GM12875 (cell line): ENCODE measurements around the gene CPB2.

Experiments used
- H3K4me3 ChIP-seq: one replicate; pipeline ENCODE4 v1.5.1; 2011; ENCODE audit warnings: low read depth, low read length, control low read depth
- TF ChIP-seq, protein P1 (sequence below): IDR thresholded peaks from 2 replicates; pipeline ENCODE4 v1.5.1; 2011; ENCODE audit warnings: low read depth, mild to moderate bottlenecking, control low read depth, inconsistent platforms, low read length, moderate library complexity, borderline replicate concordance; ENCODE audit not compliant: insufficient read depth

CPB2 gene, protein sequence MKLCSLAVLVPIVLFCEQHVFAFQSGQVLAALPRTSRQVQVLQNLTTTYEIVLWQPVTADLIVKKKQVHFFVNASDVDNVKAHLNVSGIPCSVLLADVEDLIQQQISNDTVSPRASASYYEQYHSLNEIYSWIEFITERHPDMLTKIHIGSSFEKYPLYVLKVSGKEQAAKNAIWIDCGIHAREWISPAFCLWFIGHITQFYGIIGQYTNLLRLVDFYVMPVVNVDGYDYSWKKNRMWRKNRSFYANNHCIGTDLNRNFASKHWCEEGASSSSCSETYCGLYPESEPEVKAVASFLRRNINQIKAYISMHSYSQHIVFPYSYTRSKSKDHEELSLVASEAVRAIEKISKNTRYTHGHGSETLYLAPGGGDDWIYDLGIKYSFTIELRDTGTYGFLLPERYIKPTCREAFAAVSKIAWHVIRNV

DNA sequence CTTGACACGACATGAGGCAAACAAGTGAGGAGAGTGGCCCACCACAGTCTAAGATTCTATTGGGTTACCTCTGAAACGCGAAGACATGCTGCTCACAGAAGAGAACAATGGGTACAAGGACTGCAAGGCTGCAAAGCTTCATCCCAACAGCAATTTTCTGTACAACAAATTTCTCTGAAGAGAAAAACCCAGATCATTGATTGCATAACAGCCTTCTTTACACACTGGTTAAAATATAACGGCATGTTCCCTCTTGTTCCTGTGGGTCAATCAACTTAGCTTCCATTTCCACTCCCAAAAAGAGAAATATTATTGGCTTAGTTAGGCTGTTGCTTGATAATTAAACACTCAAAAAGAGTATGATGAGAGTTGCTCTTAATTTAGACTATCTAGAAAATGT is at the start of gene CPB2:
TSS of gene CPB2 (minus strand) at position 166 of the 400 bp plus-strand sequence. CDS start at position 142, 24 bp downstream.
- H3K4me3 ChIP-seq, result no peak within 1 kb of the TSS
- TF ChIP-seq, protein P1, sequence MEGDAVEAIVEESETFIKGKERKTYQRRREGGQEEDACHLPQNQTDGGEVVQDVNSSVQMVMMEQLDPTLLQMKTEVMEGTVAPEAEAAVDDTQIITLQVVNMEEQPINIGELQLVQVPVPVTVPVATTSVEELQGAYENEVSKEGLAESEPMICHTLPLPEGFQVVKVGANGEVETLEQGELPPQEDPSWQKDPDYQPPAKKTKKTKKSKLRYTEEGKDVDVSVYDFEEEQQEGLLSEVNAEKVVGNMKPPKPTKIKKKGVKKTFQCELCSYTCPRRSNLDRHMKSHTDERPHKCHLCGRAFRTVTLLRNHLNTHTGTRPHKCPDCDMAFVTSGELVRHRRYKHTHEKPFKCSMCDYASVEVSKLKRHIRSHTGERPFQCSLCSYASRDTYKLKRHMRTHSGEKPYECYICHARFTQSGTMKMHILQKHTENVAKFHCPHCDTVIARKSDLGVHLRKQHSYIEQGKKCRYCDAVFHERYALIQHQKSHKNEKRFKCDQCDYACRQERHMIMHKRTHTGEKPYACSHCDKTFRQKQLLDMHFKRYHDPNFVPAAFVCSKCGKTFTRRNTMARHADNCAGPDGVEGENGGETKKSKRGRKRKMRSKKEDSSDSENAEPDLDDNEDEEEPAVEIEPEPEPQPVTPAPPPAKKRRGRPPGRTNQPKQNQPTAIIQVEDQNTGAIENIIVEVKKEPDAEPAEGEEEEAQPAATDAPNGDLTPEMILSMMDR, result no peak

DNA sequence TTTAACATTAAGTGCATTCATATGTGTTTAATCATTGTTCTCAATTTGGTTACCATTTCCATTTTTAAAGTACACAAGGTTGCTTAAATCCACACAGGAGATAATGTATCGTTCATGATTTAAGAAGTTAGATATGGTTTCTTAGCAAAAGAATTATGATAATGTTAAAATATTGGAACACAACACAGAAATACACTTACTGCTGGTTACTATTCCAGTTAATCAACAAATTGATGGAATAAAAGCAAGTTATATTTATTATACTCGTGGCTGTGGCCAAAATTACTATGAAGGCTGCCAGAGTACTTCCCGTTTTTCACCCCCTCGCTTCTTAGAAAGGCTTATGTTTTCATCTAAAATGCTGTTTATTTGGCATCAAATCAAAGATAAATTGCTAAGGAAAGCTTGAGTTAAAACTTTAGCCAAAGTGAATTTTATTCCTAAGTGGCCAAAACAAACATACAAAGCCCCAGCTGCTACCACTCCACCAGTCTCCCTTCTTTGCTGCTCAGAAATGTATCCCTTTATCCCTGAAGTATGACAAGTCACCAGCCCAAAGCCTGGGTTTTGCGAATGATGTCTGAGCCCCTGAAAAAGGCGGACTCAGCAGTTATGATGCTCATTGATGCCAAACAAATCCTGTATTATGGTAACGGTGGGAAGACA is 49.4 kb upstream of the CPB2 start:
- H3K4me3 ChIP-seq, result no peak overlapping the region
- TF ChIP-seq, protein P1, result no peak

DNA sequence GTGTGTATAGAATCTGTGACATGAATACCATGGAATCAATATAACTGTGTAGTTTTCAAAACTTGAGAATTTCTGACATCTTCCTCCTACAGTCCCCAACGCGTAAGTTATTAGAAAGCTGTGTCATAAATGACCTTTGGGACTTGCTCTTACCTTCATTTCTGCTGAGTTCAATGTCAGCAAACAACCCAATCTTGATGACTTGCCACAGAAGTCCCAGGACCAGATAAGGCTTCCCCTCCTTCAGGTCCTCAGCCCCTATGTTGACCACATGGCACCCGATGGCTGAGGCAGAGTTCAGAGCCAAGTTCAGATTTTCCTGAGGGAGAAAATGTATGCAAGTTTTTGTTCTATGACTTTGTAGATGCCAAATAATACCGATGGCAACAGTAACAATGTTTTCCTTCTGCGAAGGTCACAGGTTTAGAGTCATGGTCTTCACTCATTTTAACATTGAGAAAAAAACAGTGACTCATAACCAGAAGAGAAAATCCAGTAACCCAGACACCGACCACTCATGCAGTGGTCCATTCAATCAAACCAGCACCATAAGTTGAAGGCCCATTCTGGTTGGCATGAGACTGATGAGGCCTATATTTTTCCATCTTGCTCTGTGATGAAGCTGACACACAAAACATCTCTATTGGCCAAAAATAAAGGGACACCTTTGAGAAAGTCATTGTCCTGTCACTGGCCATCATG is 47.9 kb upstream of the CPB2 start:
- H3K4me3 ChIP-seq, result no peak overlapping the region
- TF ChIP-seq, protein P1, result no peak

DNA sequence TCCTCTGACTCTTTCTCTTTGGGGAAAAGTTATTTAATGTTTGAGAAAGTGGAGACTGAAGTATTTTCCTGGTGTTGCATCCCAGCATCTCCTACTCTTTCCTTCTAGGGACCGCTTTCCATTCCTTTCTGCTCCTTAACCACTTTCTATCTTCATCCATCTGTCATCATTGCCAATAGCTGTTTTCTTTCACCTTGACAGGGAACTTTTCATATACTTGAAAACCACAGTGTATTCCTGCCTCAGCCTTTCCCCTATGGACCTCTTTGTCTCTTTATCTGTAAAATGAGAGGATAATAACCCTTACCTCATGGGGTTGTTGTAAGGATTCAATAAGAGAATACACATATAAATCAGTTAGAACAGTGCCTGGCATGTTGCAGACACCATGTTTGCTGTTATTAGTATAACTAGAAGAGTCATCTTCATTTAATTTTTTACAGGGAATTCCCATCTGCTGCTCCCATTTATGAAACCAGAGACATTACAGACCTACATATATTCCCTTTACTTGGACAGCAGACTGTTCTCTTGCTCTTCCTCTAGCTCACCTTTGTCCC is 45.4 kb upstream of the CPB2 start:
- no peak overlapping the region for H3K4me3 ChIP-seq
- TF ChIP-seq, protein P1, result no peak

DNA sequence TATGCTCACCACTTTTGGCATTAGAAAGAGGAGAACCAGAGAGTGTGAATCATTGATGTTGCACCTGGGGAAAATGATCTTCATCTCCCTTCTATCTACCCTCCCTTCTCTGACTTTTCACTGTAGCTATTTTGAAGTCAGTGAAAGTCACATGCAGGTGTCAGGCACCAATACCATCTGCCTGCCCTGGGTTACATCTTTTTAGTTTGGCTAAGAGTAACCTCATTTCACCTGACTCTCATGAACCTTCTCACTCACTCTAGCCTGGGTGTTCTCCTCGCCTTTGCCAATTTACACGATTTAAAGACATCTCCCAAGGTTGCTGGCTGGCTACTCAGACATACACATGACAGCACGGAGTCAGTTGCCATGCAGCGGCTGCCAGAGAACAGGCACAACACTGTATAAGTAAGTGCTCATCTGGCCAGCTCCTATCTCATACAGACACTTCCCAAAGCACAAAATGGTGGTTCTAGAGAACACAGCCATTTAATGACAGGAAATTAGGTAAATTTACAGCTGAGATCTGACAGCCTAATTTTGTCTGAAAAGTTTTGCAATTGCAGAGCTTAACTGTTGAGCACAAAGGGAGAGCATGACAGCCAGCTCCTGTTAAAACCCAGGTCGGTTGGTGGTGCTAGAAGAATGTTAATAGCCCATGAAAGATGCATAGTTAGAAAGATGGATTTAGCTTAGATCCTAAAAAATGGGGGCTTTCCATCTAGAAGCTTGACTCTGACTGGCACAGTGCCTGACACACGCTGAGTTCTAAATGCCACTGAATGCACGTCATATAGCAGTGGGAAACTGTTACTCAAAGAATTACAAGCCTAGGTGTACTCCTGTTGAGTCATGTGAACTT is 44.7 kb upstream of the CPB2 start:
- TF ChIP-seq, protein P1, result no peak
- no peak overlapping the region for H3K4me3 ChIP-seq

DNA sequence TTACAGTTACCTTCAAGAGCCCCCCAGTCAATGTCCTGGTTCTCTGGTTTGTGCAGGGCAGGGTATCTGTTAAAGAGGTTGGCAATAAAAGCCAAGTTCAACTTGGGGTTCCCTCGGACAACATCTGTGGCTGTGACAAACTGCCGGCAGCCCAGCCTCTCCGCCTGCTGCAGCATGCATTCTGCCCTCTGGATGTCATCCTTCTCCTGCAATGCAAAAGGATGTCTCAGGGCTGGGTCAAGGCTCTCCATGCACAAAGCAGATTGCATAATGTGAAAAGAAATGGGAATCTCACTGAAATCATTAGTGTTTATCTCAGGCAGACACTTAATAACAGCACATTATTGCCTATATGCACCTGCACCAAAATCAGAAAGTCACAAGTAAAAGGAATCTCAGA is 42.1 kb upstream of the CPB2 start:
- no peak overlapping the region for H3K4me3 ChIP-seq
- TF ChIP-seq, protein P1, result no peak
